Testis (tissue), 3 donors: ENCODE measurements around the gene MXRA8. TPM values are rescaled to one million over a fixed set of nuclear protein-coding genes. Genes with fewer than 3 reads are reported as not detected.

Source experiments
- DNase-seq: peaks from one replicate; pipeline ENCODE4 v3.0.0-alpha.2; 2019
- H3K27ac ChIP-seq, 2 donors: fragments of 200-600 bp; sonication (generic); one replicate each; pipeline ENCODE4 v1.5.1; 2019
- H3K27me3 ChIP-seq: fragments of 200-600 bp; sonication (generic); one replicate; pipeline ENCODE4 v1.5.1; 2019
- H3K36me3 ChIP-seq: fragments of 200-600 bp; sonication (generic); one replicate; pipeline ENCODE4 v1.5.1; 2017; ENCODE audit warnings: low read depth; ENCODE audit errors: missing control alignments
- H3K4me1 ChIP-seq: fragments of 200-600 bp; sonication (generic); one replicate; pipeline ENCODE4 v1.5.1; 2019
- H3K4me3 ChIP-seq, 2 donors: fragments of 200-600 bp; sonication (generic); one replicate each; pipeline ENCODE4 v1.5.1; 2017 to 2019
- H3K9me3 ChIP-seq: fragments of 200-600 bp; sonication (generic); one replicate; pipeline ENCODE4 v1.5.1; 2017
- CTCF ChIP-seq, 3 experiments: fragments of 450-650 bp in 2 of 3; fragments of 200-600 bp in 1 of 3; sonication (generic) in 1 of 3; IDR thresholded peaks; one replicate each; pipeline ENCODE4 v1.5.1; 2016 to 2019; ENCODE audit warnings: antibody characterized with exemption in 3 of 3, mild to moderate bottlenecking in 2 of 3, moderate library complexity in 1 of 3
- POLR2A ChIP-seq: fragments of 450-650 bp; IDR thresholded peaks from one replicate; pipeline ENCODE4 v1.6.1; 2017; ENCODE audit warnings: antibody characterized with exemption, mild to moderate bottlenecking, moderate library complexity
- WGBS, 2 donors: methylation state at CpG; one replicate each; pipeline ENCODE4 v1.1.5; 2018; 5-methylcytosine and 5-hydroxymethylcytosine counted together
- intact Hi-C: fragments of 100-400 bp; cut with DNase I; formaldehyde crosslinking; loops from one replicate; pipeline ENCODE4 v1.15.1; 2023; ENCODE audit warnings: low total_unique reads
- polyA plus RNA-seq: library from polyadenylated mRNA; stranded (reverse); fragments of 350-450 nt; fragmentation: Illumina TruSeq; extraction: RNeasy Lipid Tissue Mini Kit (QIAGEN cat#74804); gene quantifications from one replicate; pipeline ENCODE4 v1.2.3, GENCODE V29; 2014; ENCODE audit warnings: low read depth, low replicate concordance; ENCODE audit not compliant: insufficient read depth
- total RNA-seq, 2 donors: library from RNA; depleted of rRNA; stranded (reverse); fragments of >200 nt; gene quantifications; one replicate each; pipeline ENCODE4 v1.2.3, GENCODE V29; 2016

MXRA8 gene
- total and polyA plus RNA-seq, 3 donors from 2014 or later, result 60.2 to 102 (median 63.3) TPM

GRCh38 chr1:1354271-1355247 is 3.8 kb downstream of the MXRA8 start:
- WGBS, 2 donors, result 41 to 42% methylated on average over 21 to 46 of the region's 116 CpGs
- peak overlapping the region; percentile 44 to 45 for H3K4me3 ChIP-seq

GRCh38 chr1:1353389-1354151 is 4.8 kb downstream of the MXRA8 start:
- Histone ChIP-seq H3K36me3 (no peaks in the 10 kb centered on the region), H3K27ac (peak overlapping the region in 1 of 2 donors; percentile 43), H3K4me3 (no peak overlapping the region), H3K9me3 (no peaks in the 10 kb centered on the region), H3K4me1 (peaks cover 37% of the 10 kb centered on the region), H3K27me3 (no peaks in the 10 kb centered on the region)
- intact Hi-C loops, result no loop called here
- 32 to 45% methylated on average over 6 to 28 of the region's 28 CpGs for WGBS, 2 donors
- DNase-seq, result no peak
- TF ChIP-seq POLR2A (no peak), CTCF (IDR thresholded peaks at IDR 0.05) (no peak)

More at GRCh38 chr1:1354271-1355247, 3.8 kb downstream of the MXRA8 start:
- TF ChIP-seq POLR2A (no peak), CTCF (IDR thresholded peaks at IDR 0.05) (no peak)
- H3K27me3 ChIP-seq, result no peaks in the 10 kb centered on the region
- H3K36me3 ChIP-seq, result no peaks in the 10 kb centered on the region
- no peaks in the 10 kb centered on the region for H3K9me3 ChIP-seq
- no peak for DNase-seq
- peak overlapping the region in 1 of 2 donors; percentile 64 for H3K27ac ChIP-seq
- H3K4me1 ChIP-seq, result peaks cover 47% of the 10 kb centered on the region
- intact Hi-C loops, result no loop called here

- peaks cover 39% of the 10 kb centered on the region for H3K4me1 ChIP-seq
- 16 to 39% methylated on average over 3 to 5 of the region's 5 CpGs for WGBS, 2 donors
Measured at GRCh38 chr1:1352786-1353388, 5.5 kb downstream of the MXRA8 start.

More at GRCh38 chr1:1352786-1353388, 5.5 kb downstream of the MXRA8 start:
- intact Hi-C loops, result no loop called here
- Histone ChIP-seq H3K9me3 (no peaks in the 10 kb centered on the region), H3K36me3 (no peaks in the 10 kb centered on the region), H3K4me3 (no peak overlapping the region), H3K27ac (no peak overlapping the region), H3K27me3 (no peaks in the 10 kb centered on the region)
- TF ChIP-seq POLR2A (no peak), CTCF (IDR thresholded peaks at IDR 0.05) (no peak)
- DNase-seq, result no peak
